ENCODE results near the gene CNTN4. TPM values are rescaled to one million over a fixed set of nuclear protein-coding genes. Genes with fewer than 3 reads are reported as not detected.

The CNTN4 gene
- total and polyA plus RNA-seq, 2 of the 8 experiments (the other 6 are each of a cell fraction or from before 2014, with no cell fraction given), result 0.41 to 2.2 TPM

- TF ChIP-seq CHD7 (IDR thresholded peaks at IDR 0.05; ENCODE audit: insufficient replicate concordance, low read length) (no peak), SRF (IDR thresholded peaks at IDR 0.05; ENCODE audit: low read depth, low read length) (no peak), EGR1 (IDR thresholded peaks at IDR 0.05; ENCODE audit: borderline replicate concordance, low read depth, low read length) (no peak), ATF3 (IDR thresholded peaks at IDR 0.05; ENCODE audit: insufficient read depth, low read depth, low read length) (no peak), CREB1 (IDR thresholded peaks at IDR 0.05) (no peak), SIX5 (IDR thresholded peaks at IDR 0.05; ENCODE audit: low read depth, low read length) (no peak), KDM5A (IDR thresholded peaks at IDR 0.05; ENCODE audit: low read length) (no peak), ZNF274 (IDR thresholded peaks at IDR 0.05; ENCODE audit: borderline replicate concordance, extremely low read depth, low read length) (no peak), MAFK (IDR thresholded peaks at IDR 0.05; ENCODE audit: low read depth, low read length) (no peak)
These were observed 469.5 kb downstream of the CNTN4 start (continued) for GRCh38 chr3:2568156-2568555.
